Measurements from ENCODE around the gene JAM3.

- no peak for TF ChIP-seq CTCF (IDR thresholded peaks at IDR 0.05)
- no peak for TF ChIP-seq SIN3A (IDR thresholded peaks at IDR 0.05; ENCODE audit: borderline replicate concordance, insufficient read depth, low read depth, low read length)
- no peak for TF ChIP-seq POLR2AphosphoS5 (IDR thresholded peaks at IDR 0.05; ENCODE audit: low read depth, low read length)
- TF ChIP-seq REST (IDR thresholded peaks at IDR 0.05; ENCODE audit: insufficient read depth in 1 of 2, low read depth in 2 of 2, low read length in 1 of 2), result no peak
Observed at GRCh38 chr11:134044514-134045284, 24.2 kb upstream of the JAM3 start.
